PC-3 (cell line): ENCODE results near the gene MACROD2. TPM values are rescaled to one million over a fixed set of nuclear protein-coding genes. Genes with fewer than 3 reads are reported as not detected.

ENCODE experiments used
- ATAC-seq: fragments of 200-7000 bp; cut with Tn5 transposase; 2 replicates; pipeline ENCODE4 v1.9.1; 2020; ENCODE audit warnings: mild to moderate bottlenecking, moderate library complexity
- BruUV-seq: library from RNA; stranded (reverse); fragments of 400-500 nt; replicated peaks from 2 replicates; lab custom pipeline; 2021; lab: Mats Ljungman, UMichigan
- CTCF ChIA-PET: fragments of 300-600 bp; sonication (Branson Sonifier 250); formaldehyde crosslinking; loops from one replicate; lab custom pipeline; 2022; ENCODE audit warnings: antibody characterized with exemption; lab: Charles Lee
- POLR2A ChIA-PET: fragments of 300-600 bp; sonication (Branson Sonifier 250); formaldehyde crosslinking; loops from one replicate; lab custom pipeline; 2022; ENCODE audit warnings: antibody characterized with exemption; ENCODE audit not compliant: unreplicated experiment; lab: Charles Lee
- DNase-seq: peaks from one replicate; pipeline ENCODE4 v3.0.0-alpha.2; 2015
- H2AFZ ChIP-seq: fragments of 300-600 bp; sonication (generic); 2 replicates; pipeline ENCODE4 v1.6.0; 2016; ENCODE audit warnings: antibody characterized with exemption, low read length
- H3F3A ChIP-seq: fragments of 300-600 bp; sonication (generic); one replicate; pipeline ENCODE4 v1.6.0; 2017; ENCODE audit warnings: antibody characterized with exemption, low read length, control low read depth, mild to moderate bottlenecking; ENCODE audit not compliant: unreplicated experiment
- H3K27ac ChIP-seq: fragments of 300-600 bp; sonication (generic); 2 replicates; pipeline ENCODE4 v1.5.1; 2016; ENCODE audit warnings: mild to moderate bottlenecking, low read length
- H3K27me3 ChIP-seq: fragments of 300-600 bp; sonication (generic); 2 replicates; pipeline ENCODE4 v1.6.1; 2016; ENCODE audit warnings: low read length, mixed read lengths
- H3K36me3 ChIP-seq: fragments of 300-600 bp; sonication (generic); 2 replicates; pipeline ENCODE4 v1.6.1; 2016; ENCODE audit warnings: low read depth, mixed run types, low read length, mixed read lengths
- H3K4me1 ChIP-seq: fragments of 300-600 bp; sonication (generic); 2 replicates; pipeline ENCODE4 v1.5.1; 2016; ENCODE audit warnings: low read length; ENCODE audit not compliant: insufficient read depth
- H3K4me2 ChIP-seq: fragments of 300-600 bp; sonication (generic); 2 replicates; pipeline ENCODE4 v1.6.0; 2016; ENCODE audit warnings: low read length
- H3K4me3 ChIP-seq: fragments of 300-600 bp; sonication (generic); 2 replicates; pipeline ENCODE4 v1.5.1; 2016; ENCODE audit warnings: mild to moderate bottlenecking, low read length, mixed read lengths
- H3K79me2 ChIP-seq: fragments of 300-600 bp; sonication (generic); 2 replicates; pipeline ENCODE4 v1.6.1; 2017; ENCODE audit warnings: low read length, mixed read lengths
- H3K9ac ChIP-seq: fragments of 300-600 bp; sonication (generic); 2 replicates; pipeline ENCODE4 v1.6.0; 2016; ENCODE audit warnings: mild to moderate bottlenecking, low read length
- H3K9me2 ChIP-seq: fragments of 300-600 bp; sonication (generic); replicated peaks from 2 replicates; pipeline ENCODE4 v1.6.1; 2016; ENCODE audit warnings: mixed run types, low read length, mixed read lengths
- H3K9me3 ChIP-seq: fragments of 300-600 bp; sonication (generic); 2 replicates; pipeline ENCODE4 v1.6.1; 2016; ENCODE audit warnings: low read length, mixed read lengths
- H4K20me1 ChIP-seq: fragments of 300-600 bp; sonication (generic); 2 replicates; pipeline ENCODE4 v1.6.1; 2016; ENCODE audit warnings: low read length, mixed read lengths
- EZH2 ChIP-seq: fragments of 300-600 bp; sonication (generic); IDR thresholded peaks from one replicate; pipeline ENCODE4 v1.6.1; 2017; ENCODE audit warnings: antibody characterized with exemption, mild to moderate bottlenecking, low read length; ENCODE audit not compliant: unreplicated experiment
- EZH2phosphoT487 ChIP-seq: fragments of 300-600 bp; sonication (generic); IDR thresholded peaks from 2 replicates; pipeline ENCODE4 v1.6.1; 2018; ENCODE audit warnings: mild to moderate bottlenecking, antibody characterized with exemption, low read length, borderline replicate concordance
- intact Hi-C: fragments of 100-400 bp; cut with micrococcal nuclease; formaldehyde crosslinking; loops from 2 replicates; pipeline ENCODE4 v1.9.0; 2023
- total RNA-seq: library from RNA; depleted of rRNA; stranded (reverse); fragments of >200 nt; gene quantifications from 2 replicates; pipeline ENCODE4 v1.2.3, GENCODE V29; 2014
- TF ChIP-seq, protein P1 (sequence below): fragments of 300-600 bp; sonication (generic); conservative IDR thresholded peaks from 2 replicates; pipeline ENCODE4 v1.5.1; 2017; ENCODE audit warnings: antibody characterized with exemption, low read depth, mild to moderate bottlenecking, low read length

The MACROD2 gene
- total RNA-seq, 1 experiment from 2014 or later = 3.1 TPM

DNA sequence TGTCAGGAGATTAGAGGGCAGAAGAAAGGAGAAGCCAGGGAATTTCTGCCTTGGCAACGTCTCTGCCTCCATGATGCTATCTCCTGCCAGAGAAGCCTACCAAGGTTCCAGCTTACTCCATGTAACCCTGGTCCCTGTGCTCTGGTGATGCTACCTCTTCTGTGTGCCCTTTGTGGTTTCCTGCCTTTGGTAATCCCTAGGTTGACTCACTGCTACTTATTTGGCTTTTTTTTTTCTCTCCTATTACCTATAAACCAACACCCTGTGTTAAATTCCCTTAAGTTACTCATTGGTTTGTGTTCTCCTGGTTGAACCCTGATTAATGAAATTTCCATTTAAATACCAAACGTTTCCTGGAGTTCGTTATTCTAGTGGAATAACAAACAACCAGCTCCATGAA lies 869.9 kb downstream of the MACROD2 start:
- BruUV-seq = no TSS peak
- intact Hi-C loops = no loop called here
- ChIA-PET POLR2A (no interaction called here), CTCF (no interaction called here)
- no peak overlapping the region for H3K27ac ChIP-seq
- H3K4me3 ChIP-seq = no peak overlapping the region
- no peak overlapping the region for H3K9ac ChIP-seq
- H3F3A ChIP-seq = no peaks in the 10 kb centered on the region
- no peaks in the 10 kb centered on the region for H3K9me3 ChIP-seq
- DNase-seq (peak; percentile 84), ATAC-seq (peak; percentile 86)
- H2AFZ ChIP-seq = no peak overlapping the region
- TF ChIP-seq EZH2 (no peak), EZH2phosphoT487 (no peak)
- TF ChIP-seq, protein P1, sequence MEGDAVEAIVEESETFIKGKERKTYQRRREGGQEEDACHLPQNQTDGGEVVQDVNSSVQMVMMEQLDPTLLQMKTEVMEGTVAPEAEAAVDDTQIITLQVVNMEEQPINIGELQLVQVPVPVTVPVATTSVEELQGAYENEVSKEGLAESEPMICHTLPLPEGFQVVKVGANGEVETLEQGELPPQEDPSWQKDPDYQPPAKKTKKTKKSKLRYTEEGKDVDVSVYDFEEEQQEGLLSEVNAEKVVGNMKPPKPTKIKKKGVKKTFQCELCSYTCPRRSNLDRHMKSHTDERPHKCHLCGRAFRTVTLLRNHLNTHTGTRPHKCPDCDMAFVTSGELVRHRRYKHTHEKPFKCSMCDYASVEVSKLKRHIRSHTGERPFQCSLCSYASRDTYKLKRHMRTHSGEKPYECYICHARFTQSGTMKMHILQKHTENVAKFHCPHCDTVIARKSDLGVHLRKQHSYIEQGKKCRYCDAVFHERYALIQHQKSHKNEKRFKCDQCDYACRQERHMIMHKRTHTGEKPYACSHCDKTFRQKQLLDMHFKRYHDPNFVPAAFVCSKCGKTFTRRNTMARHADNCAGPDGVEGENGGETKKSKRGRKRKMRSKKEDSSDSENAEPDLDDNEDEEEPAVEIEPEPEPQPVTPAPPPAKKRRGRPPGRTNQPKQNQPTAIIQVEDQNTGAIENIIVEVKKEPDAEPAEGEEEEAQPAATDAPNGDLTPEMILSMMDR = no peak
- peaks cover 32% of the 10 kb centered on the region for H3K4me1 ChIP-seq
- peak overlapping the region; percentile 30 for H3K4me2 ChIP-seq
- no peaks in the 10 kb centered on the region for H4K20me1 ChIP-seq
- no peaks in the 10 kb centered on the region for H3K27me3 ChIP-seq
- H3K36me3 ChIP-seq = no peaks in the 10 kb centered on the region
- no peaks in the 10 kb centered on the region for H3K79me2 ChIP-seq
- H3K9me2 ChIP-seq = no peaks in the 10 kb centered on the region

DNA sequence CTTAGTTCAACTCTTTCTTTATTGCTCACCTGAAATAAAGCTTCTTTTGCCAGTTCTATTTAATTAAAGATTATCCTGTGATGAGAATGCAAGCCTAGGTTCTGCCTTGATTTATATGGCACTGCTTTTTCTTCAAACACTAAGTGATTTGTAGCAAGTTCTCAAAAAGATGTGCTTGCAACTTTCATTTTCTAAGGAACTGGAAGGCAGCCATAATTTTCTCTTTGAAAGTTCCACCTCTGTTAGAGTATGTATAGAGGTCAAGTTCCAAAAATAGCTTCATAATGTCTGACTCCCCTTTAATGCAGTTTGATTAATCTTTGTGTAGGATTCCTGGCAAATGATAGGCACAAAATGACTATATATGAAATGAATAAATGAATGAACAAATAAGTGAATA lies 870.4 kb downstream of the MACROD2 start:
- no TSS peak for BruUV-seq
- Histone ChIP-seq H3K4me1 (peaks cover 26% of the 10 kb centered on the region), H3K79me2 (no peaks in the 10 kb centered on the region), H3K9ac (no peak overlapping the region), H3K4me2 (peak overlapping the region; percentile 30), H3K9me2 (no peaks in the 10 kb centered on the region), H3F3A (no peaks in the 10 kb centered on the region), H2AFZ (no peak overlapping the region), H4K20me1 (no peaks in the 10 kb centered on the region), H3K27ac (peak overlapping the region; percentile 18; the same call in 1 of the 2 replicates), H3K36me3 (no peaks in the 10 kb centered on the region), H3K4me3 (no peak overlapping the region), H3K9me3 (no peaks in the 10 kb centered on the region), H3K27me3 (no peaks in the 10 kb centered on the region)
- ATAC-seq (no peak), DNase-seq (no peak)
- ChIA-PET POLR2A (interaction anchor here (0.7 kb wide), 1 partner anchor 1201 kb away, joined by 4 read pairs; no protein-coding TSS in a partner anchor), CTCF (no interaction called here)
- intact Hi-C loops = no loop called here
- TF ChIP-seq EZH2phosphoT487 = no peak
- TF ChIP-seq, protein P1 = no peak
- no peak for TF ChIP-seq EZH2

- BruUV-seq = no TSS peak
- H3K4me3 ChIP-seq = no peak overlapping the region
- H2AFZ ChIP-seq = no peak overlapping the region
- H3K27me3 ChIP-seq = no peaks in the 10 kb centered on the region
- ATAC-seq (no peak), DNase-seq (no peak)
- no peaks in the 10 kb centered on the region for H3K9me2 ChIP-seq
- no peaks in the 10 kb centered on the region for H4K20me1 ChIP-seq
- H3K36me3 ChIP-seq = no peaks in the 10 kb centered on the region
- TF ChIP-seq, protein P1 = no peak
- no peak for TF ChIP-seq EZH2phosphoT487
- TF ChIP-seq EZH2 = no peak
- intact Hi-C loops = no loop called here
- ChIA-PET POLR2A (no interaction called here), CTCF (no interaction called here)
- no peak overlapping the region for H3K27ac ChIP-seq
- H3K79me2 ChIP-seq = no peaks in the 10 kb centered on the region
- no peak overlapping the region for H3K4me2 ChIP-seq
- no peak overlapping the region for H3K9ac ChIP-seq
- no peaks in the 10 kb centered on the region for H3K9me3 ChIP-seq
- H3F3A ChIP-seq = no peaks in the 10 kb centered on the region
- peaks cover 25% of the 10 kb centered on the region for H3K4me1 ChIP-seq
These were observed 871.7 kb downstream of the MACROD2 start for GRCh38 chr20:14866841-14867514.
